Fibroblast of pulmonary artery (primary cell): ENCODE results near the gene CPLX1.

Source experiments
- DNase-seq: peaks from one replicate; pipeline ENCODE4 v3.0.0-alpha.2; 2010; ENCODE audit warnings: low read depth
- H3K4me3 ChIP-seq: replicated peaks from 2 replicates; pipeline ENCODE4 v1.5.1; 2011; ENCODE audit warnings: low read depth, mild to moderate bottlenecking, control low read depth, low read length, moderate library complexity
- CTCF ChIP-seq: IDR thresholded peaks from 2 replicates; pipeline ENCODE4 v1.5.1; 2011; ENCODE audit warnings: mild to moderate bottlenecking, control low read depth, low read length, inconsistent platforms; ENCODE audit errors: missing control alignments

CPLX1 gene

GRCh38 chr4:788006-788635 is 37.8 kb downstream of the CPLX1 start:
- DNase-seq: no peak
- TF ChIP-seq CTCF: no peak
- H3K4me3 ChIP-seq: no peak overlapping the region

- H3K4me3 ChIP-seq: no peak overlapping the region
- TF ChIP-seq CTCF: no peak
- DNase-seq: no peak
Measured at GRCh38 chr4:787561-787981, 38.4 kb downstream of the CPLX1 start.

- no peak for TF ChIP-seq CTCF
- DNase-seq: no peak
- no peak overlapping the region for H3K4me3 ChIP-seq
Measured at GRCh38 chr4:786861-787300, 39.0 kb downstream of the CPLX1 start.

GRCh38 chr4:786074-786741 is 39.7 kb downstream of the CPLX1 start:
- no peak for DNase-seq
- no peak overlapping the region for H3K4me3 ChIP-seq
- TF ChIP-seq CTCF: no peak

GRCh38 chr4:785332-786073 is 40.4 kb downstream of the CPLX1 start:
- no peak overlapping the region for H3K4me3 ChIP-seq

More at GRCh38 chr4:785332-786073, 40.4 kb downstream of the CPLX1 start:
- no peak for TF ChIP-seq CTCF
- no peak for DNase-seq
